Stomach smooth muscle (tissue), 2 donors: ENCODE measurements around the gene DHX16.
A peak's percentile ranks its signal among the peaks of the same experiment; 100 is the strongest.

Experiments used
- H3K27ac ChIP-seq: one replicate; pipeline ENCODE4 v1.7.0; 2013; ENCODE audit warnings: mild to moderate bottlenecking, low read length, inconsistent platforms
- H3K27me3 ChIP-seq, 2 donors: one replicate each; pipeline ENCODE4 v1.7.0; 2013; ENCODE audit warnings: low read length in 2 of 2; ENCODE audit not compliant: insufficient read depth in 2 of 2, control insufficient read depth in 1 of 2
- H3K36me3 ChIP-seq, 2 donors: one replicate each; pipeline ENCODE4 v1.7.0; 2013; ENCODE audit warnings: low read length in 2 of 2; ENCODE audit not compliant: control insufficient read depth in 2 of 2, insufficient read depth in 2 of 2
- H3K4me1 ChIP-seq: one replicate; pipeline ENCODE4 v1.7.0; 2013; ENCODE audit warnings: low read length; ENCODE audit not compliant: control insufficient read depth, insufficient read depth
- H3K4me3 ChIP-seq, 2 donors: one replicate each; pipeline ENCODE4 v1.7.0; 2013; ENCODE audit warnings: low read length in 2 of 2
- H3K9ac ChIP-seq, 2 donors: one replicate each; pipeline ENCODE4 v1.7.0; 2013; ENCODE audit warnings: low read length in 2 of 2, mild to moderate bottlenecking in 1 of 2
- H3K9me3 ChIP-seq, 2 donors: one replicate each; pipeline ENCODE4 v1.7.0; 2013; ENCODE audit warnings: low read length in 2 of 2; ENCODE audit not compliant: control insufficient read depth in 2 of 2
- donor health status: healthy.
- donor health status: Pancreatic carcinoma.

Gene DHX16

DNA sequence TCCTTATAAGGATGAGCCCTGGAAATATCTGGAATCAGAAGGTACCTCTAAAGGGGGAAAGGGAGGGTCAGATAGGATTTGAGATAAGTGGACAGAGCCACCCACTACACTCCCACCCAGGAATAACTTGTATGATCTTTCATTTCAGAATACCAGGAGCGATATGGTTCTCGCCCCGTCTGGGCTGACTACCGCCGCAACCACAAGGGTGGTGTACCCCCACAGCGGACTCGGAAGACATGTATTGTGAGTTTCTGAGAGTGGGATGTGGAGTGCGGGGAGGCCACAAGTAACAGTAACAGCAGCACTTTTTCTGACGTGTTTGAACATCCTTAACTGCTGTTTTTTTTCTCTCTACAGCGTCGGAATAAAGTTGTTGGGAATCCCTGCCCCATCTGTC lies 53.2 kb downstream of the DHX16 start:
- H3K9ac ChIP-seq: no peak overlapping the region

GRCh38 chr6:30618270-30618797 lies 54.5 kb downstream of the DHX16 start:
- Histone ChIP-seq H3K27me3 (no peaks in the 10 kb centered on the region), H3K9ac (peak overlapping the region; percentile 82 to 100), H3K27ac (peak overlapping the region; percentile 99), H3K4me1 (peaks cover 19% of the 10 kb centered on the region), H3K9me3 (no peaks in the 10 kb centered on the region), H3K36me3 (peaks cover 27 to 28% of the 10 kb centered on the region in 2 donors), H3K4me3 (peak overlapping the region; percentile 78 to 94)

More for the DNA sequence above, 53.2 kb downstream of the DHX16 start:
- Histone ChIP-seq H3K27me3 (no peaks in the 10 kb centered on the region), H3K4me1 (peaks cover 7% of the 10 kb centered on the region), H3K4me3 (no peak overlapping the region), H3K9me3 (no peaks in the 10 kb centered on the region), H3K27ac (no peak overlapping the region), H3K36me3 (peaks cover 32% of the 10 kb centered on the region in 2 donors)

- H3K4me1 ChIP-seq: peaks cover 24% of the 10 kb centered on the region
- H3K36me3 ChIP-seq: peaks cover 23 to 26% of the 10 kb centered on the region in 2 donors
- no peaks in the 10 kb centered on the region for H3K27me3 ChIP-seq
- H3K9ac ChIP-seq: peak within 1 kb of the TSS; percentile 96 to 100
- no peaks in the 10 kb centered on the region for H3K9me3 ChIP-seq
- peak within 1 kb of the TSS; percentile 78 to 94 for H3K4me3 ChIP-seq
- H3K27ac ChIP-seq: peak within 1 kb of the TSS; percentile 99
Observed at GRCh38 chr6:30617565-30618269, 55.1 kb downstream of the DHX16 start, which contains the start of gene MRPS18B. MRPS18B (plus strand) TSS chr6:30617840; CDS start chr6:30617866, 26 bp downstream.

DNA sequence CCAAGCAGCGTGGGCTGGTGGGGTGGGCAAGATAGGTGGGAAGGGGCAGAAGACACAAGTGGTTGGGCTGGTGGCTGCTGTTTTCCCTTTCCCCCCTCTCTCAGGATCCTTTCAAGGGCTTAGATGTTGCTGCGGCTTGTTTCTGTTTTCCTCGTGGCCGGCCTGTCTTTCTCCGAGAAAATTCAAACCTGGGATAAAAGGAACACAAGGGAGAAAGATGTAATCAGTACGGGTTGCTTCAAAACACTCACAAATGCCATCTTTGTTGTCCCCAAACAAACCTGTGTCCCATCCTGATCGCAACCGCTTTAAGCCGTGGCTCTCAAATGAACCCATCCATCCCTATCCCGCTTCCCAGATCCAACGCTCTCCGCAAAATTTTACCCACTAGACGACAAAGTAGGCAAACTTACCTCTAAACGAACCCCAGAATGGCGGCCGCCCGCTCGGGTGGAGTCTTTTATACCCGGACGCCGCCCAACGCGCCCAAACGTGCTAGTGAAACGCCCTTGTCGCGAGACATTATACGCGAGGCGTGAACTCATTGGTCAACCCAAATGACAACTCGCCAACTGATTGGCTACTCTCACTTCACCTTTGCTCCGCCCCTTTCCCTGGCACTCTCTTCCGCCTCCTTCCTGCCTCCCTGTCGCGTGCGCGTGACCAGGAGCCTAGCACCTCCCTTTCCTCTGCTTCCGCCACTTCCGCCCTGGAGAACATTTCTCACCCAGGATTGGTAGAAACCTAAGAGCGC lies 55.8 kb downstream of the DHX16 start, which contains the start of gene PPP1R10:
TSS of gene PPP1R10 (minus strand) at position 433 of the 754 bp plus-strand sequence. CDS start 7,299 bp downstream, outside the sequence.
- Histone ChIP-seq H3K9ac (peak within 1 kb of the TSS; percentile 96 to 100), H3K27me3 (no peaks in the 10 kb centered on the region)

GRCh38 chr6:30615958-30616810 lies 56.6 kb downstream of the DHX16 start:
- no peaks in the 10 kb centered on the region for H3K27me3 ChIP-seq
- H3K27ac ChIP-seq: peak overlapping the region; percentile 99
- no peaks in the 10 kb centered on the region for H3K9me3 ChIP-seq
- H3K4me1 ChIP-seq: peaks cover 31% of the 10 kb centered on the region
- peaks cover 19 to 23% of the 10 kb centered on the region in 2 donors for H3K36me3 ChIP-seq
- H3K9ac ChIP-seq: peak overlapping the region; percentile 96 to 100
- H3K4me3 ChIP-seq: peak overlapping the region; percentile 76 to 94

More for the DNA sequence above, 55.8 kb downstream of the DHX16 start, which contains the start of gene PPP1R10:
- no peaks in the 10 kb centered on the region for H3K9me3 ChIP-seq
- peaks cover 19 to 23% of the 10 kb centered on the region in 2 donors for H3K36me3 ChIP-seq
- H3K4me3 ChIP-seq: peak within 1 kb of the TSS; percentile 78 to 94
- H3K4me1 ChIP-seq: peaks cover 26% of the 10 kb centered on the region
- peak within 1 kb of the TSS; percentile 99 for H3K27ac ChIP-seq

- H3K27me3 ChIP-seq: no peaks in the 10 kb centered on the region
- H3K9ac ChIP-seq: peak overlapping the region; percentile 96 to 100
- peak overlapping the region; percentile 76 to 94 for H3K4me3 ChIP-seq
- peaks cover 31% of the 10 kb centered on the region for H3K4me1 ChIP-seq
- H3K9me3 ChIP-seq: no peaks in the 10 kb centered on the region
- H3K36me3 ChIP-seq: peaks cover 16 to 18% of the 10 kb centered on the region in 2 donors
- H3K27ac ChIP-seq: peak overlapping the region; percentile 99
Observed at GRCh38 chr6:30615219-30615957, 57.4 kb downstream of the DHX16 start.

DNA sequence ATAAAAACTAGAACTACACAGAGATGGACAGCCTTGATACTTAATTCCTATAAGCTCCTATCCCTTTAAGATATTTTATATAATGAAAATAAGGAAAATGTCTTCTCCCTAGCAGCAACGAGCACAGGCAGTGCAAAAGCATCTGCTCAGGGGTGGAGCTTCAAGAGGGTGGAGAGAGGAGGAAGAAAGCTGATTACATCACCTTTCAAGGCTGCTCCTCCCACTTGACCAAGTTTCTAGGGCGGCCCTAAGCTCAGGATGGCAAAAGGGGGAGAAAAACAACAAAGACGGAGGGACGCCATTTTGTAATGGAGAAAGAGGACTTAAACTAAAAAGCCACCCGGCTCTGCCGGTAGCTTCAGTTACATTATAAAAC lies 58.0 kb downstream of the DHX16 start:
- H3K4me1 ChIP-seq: peaks cover 31% of the 10 kb centered on the region
- H3K4me3 ChIP-seq: peak overlapping the region; percentile 76 to 94
- no peaks in the 10 kb centered on the region for H3K9me3 ChIP-seq
- H3K9ac ChIP-seq: peak overlapping the region; percentile 96 to 100
- H3K36me3 ChIP-seq: peaks cover 16 to 18% of the 10 kb centered on the region in 2 donors
- H3K27ac ChIP-seq: peak overlapping the region; percentile 99
- H3K27me3 ChIP-seq: no peaks in the 10 kb centered on the region

DNA sequence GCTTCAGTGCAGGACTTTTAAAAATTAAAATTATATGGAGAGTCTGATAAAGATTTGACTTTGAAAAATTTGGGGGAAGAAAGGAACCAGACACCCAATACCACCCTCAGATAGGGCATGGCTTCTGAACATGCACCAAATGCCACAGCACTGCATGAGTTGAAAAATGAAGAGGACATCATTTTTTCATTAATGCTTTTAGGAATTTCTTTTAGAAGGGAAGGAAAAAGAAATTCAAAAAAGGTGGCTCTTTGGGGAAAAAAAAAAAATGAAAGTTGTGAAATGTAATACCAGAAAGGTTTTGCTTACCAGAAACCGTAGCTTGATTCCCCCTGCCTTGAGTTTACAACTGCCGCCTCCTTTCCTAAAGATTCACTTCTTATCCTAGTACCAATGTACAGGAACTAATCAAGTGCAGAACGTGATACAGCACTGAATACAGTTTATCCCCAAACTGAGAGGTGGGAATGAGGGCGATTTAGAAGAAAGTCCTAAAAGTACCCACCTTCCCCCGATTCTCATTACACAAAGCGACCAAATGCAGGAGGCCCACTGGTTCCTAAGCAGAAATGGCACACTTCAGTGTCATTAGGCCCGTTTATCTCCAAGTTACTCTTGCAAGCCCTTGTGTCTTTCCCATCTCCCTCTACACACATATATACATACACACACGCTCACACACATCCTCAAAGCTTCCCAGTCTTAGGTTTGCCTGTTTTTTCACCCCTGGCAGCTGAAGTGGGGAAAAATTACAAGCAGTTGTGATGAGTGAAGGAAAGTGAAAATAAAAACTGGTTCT lies 58.6 kb downstream of the DHX16 start:
- Histone ChIP-seq H3K9me3 (no peaks in the 10 kb centered on the region), H3K4me3 (peak overlapping the region; percentile 76 to 94), H3K36me3 (peaks cover 14 to 18% of the 10 kb centered on the region in 2 donors), H3K9ac (peak overlapping the region; percentile 66 to 78), H3K27ac (peak overlapping the region; percentile 56), H3K27me3 (no peaks in the 10 kb centered on the region), H3K4me1 (peaks cover 35% of the 10 kb centered on the region)
